Esophagus mucosa (tissue), 1 donor: ENCODE data around the gene CDH6. TPM values are rescaled to one million over a fixed set of nuclear protein-coding genes. Genes with fewer than 3 reads are reported as not detected.
A peak's percentile ranks its signal among the peaks of the same experiment; 100 is the strongest.
"Not testable (repeated sequence)": the region's sequence is repeated elsewhere in the genome, so short reads cannot be mapped to it uniquely, and the experiment has no call there.

Experiments used
- ATAC-seq: fragments of 200-7000 bp; cut with Tn5 transposase; one replicate; pipeline ENCODE4 v1.9.1; 2020
- total RNA-seq: library from RNA; stranded (reverse); gene quantifications from one replicate; pipeline ENCODE4 v1.2.4, GENCODE V29; 2023
- donor health status: DM: yes; HTN: yes; CAD: no.

The CDH6 gene
- total RNA-seq, 1 donor from 2014 or later: 0.60 TPM

- no peak for ATAC-seq
Measured at GRCh38 chr5:31334061-31334860, 140.8 kb downstream of the CDH6 start.

DNA sequence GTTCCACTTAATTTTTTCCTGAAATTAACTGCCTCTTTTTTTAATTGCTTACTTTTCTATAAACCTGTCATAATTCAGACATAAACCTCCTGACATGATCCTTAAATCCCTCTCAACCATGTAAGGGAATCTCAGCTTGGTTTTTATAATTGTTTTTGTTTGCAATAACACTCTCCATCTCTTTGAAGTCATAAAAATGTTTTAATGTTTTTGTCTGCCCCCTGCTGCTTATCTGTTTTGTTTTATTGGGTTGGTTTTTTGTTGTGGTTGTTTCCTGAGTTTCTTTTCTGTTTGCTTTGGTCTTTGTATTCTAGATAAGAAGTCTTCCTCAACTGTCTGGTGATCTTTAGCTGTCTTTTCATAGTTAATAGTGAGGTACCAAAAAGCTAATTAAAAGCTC lies 142.0 kb downstream of the CDH6 start:
- ATAC-seq: no peak

GRCh38 chr5:31343946-31344345 lies 150.5 kb downstream of the CDH6 start:
- ATAC-seq: no peak

DNA sequence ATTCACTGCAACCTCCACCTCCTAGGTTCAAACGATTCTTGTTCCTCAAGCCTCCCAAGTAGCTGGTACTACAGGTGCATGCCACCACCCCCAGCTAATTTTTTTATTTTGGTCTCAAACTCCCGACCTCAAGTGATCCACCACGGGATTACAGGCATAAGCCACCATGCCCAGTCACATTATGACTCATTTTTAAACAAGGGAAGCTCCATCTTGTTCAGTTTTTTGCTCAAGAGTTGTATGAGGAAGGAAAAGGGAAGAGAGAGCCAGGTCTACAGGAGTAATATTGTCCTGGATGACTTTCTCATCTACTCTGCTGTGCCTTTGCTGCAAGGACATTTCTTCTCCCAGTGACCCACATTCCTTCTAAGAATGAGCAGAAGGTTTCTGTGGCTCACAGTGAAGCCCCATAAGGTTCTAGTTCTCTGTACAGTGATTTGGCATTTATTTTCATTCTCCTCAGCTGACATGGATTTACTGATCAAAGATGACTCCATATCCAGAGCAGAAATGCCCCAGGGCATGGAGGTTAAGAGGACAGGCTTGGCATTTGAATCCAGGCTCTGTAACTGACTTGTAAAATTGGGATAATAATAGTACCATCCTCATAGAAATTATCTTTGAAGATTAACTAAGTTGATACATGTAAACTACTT lies 153.5 kb downstream of the CDH6 start:
- ATAC-seq: no peak

DNA sequence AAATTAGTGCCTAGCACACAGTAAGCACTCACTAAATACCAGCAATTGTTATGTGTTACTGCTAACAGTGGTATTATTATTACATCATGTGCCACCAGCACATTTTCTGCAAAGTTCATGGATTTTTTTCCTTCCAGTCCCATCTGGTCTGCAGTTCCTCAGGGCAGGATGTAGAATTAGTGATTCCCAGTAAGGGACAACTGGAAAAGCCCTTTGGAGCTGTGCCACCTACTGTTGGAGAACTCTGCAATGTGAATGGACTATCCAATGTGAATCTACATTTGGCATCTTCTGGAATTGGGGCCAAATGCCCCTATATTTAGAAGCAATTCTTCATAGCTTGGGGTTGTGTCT lies 154.0 kb downstream of the CDH6 start:
- ATAC-seq: no peak

- no peak for ATAC-seq
Measured at GRCh38 chr5:31350395-31350794, 156.9 kb downstream of the CDH6 start.

- no peak for ATAC-seq
Measured at GRCh38 chr5:31355337-31355736, 161.9 kb downstream of the CDH6 start.

DNA sequence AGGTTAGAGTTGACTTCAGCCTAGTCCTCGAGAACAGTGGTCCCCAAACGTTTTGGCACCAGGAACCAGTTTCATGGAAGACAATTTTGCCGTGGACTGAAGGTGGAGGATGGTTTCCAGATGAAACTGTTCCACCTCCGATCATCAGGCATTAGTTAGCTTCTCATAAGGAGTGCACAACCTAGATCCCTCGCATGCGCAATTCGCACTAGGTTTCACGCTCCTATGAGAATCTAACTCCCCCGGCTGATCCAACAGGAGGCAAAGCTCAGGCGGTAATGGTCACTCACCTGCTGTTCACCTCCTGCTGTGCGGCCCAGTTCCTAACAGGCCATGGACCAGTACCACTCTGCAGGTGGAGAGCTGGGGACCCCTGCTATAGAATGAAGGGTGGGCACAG lies 163.6 kb downstream of the CDH6 start:
- ATAC-seq: no peak

GRCh38 chr5:31359839-31360238 lies 166.4 kb downstream of the CDH6 start:
- ATAC-seq: no peak

DNA sequence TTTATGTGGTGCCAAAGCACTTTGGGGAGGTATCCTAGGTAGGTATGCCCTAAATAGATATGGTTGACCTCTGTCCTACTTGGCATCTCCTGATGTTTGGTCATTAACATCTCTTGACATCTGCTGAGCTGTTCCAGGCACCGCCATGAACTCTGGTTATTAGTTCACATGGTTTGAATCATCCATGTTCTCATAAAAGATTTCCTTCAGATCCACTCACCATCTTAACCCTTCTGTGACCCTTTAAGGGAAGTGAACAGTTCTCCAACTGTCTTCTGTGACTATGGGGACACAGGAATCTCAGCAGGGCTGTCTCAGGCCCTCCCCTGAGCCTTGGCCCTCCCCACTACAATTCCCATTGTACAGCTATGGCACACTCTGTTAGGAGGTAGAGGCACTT lies 167.7 kb downstream of the CDH6 start:
- peak; percentile 47 for ATAC-seq

DNA sequence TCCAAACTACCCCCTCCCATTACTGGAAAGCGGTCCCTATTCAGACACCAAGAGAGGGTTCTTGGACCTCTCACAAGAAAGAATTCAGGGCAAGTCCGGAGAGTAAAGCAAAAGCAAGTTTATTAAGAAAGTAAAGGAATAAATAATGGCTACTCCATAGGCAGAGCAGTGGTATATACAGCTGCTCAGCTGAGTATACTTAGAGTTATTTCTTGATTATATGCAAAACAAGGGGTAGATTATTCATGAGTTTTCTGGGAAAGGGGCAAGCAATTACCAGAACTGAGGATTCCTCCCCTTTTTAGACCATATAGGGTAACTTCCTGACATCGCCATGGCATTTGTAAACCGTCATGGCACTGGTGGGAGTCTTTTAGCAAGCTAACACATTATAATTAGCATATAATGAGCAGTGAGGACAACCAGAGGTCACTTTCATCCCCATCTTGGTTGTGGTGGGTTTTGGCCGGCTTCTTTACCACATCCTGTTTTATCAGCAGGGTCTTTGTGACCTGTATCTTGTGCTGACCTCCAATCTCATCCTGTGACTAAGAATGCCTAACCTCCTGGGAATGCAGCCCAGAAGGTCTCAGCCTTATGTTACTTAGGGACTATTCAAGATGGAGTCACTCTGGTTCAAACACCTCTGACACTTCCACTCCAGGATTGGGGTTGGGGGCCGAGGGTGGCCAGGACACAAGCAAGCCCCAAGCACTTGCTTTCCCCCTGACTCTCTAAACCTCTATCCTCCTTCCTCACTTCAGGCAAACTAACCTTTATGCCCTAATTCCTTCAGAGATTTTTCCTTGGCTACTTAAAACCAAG lies 168.4 kb downstream of the CDH6 start:
- not testable (repeated sequence) for ATAC-seq

DNA sequence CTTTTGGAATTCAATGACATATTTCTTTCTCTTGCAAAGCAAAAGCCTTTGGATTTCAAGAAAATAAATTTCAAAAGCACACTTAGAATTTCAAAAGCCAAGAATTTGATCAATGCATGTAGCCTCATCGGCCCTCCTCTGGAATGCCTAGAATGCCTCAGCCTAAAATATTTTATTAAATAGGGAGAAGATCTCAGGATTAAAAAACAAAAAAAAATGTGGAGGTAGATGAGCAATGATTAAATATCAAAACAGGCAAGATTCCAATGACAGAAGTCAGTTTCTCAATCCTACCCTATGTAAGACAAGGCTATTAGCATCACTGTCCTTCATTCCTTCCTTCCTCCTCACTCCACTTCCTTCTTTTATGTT lies 169.0 kb downstream of the CDH6 start:
- no peak for ATAC-seq

- no peak for ATAC-seq
Measured at GRCh38 chr5:31362931-31363568, 169.6 kb downstream of the CDH6 start.

DNA sequence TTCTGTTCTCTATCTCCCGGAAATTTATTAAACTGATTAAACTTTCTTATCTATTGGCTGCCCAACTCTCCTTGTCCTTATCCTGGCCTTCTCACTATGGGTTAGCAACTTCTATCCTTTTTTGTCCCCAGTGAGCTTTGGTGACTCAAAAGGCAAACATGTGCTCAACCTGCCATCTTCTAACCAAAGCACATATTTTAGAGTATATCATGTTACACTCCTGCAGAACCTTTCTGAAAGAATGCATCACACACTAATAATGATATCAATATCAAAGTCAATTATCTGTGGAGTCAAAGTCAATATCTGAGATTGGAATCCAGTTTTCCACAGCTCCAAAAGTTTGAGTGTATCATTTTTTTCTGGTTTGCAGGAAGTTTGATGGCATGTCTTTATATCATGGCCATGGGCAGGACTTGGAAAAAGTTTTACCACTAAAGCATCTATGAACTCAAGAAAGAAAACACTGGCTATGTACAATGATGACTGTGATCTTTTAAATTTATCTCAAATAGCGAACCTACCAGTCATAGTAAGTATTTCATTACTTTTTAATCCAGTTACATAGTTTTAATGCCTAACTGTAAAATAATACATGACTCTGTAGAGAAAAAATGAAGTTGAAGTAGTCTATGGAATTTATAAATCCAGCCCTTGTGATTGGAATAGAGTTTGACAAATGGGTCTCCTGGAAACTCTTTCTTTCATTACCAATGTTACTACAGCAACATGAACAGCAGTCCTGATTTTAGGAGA lies 171.6 kb downstream of the CDH6 start:
- no peak for ATAC-seq

GRCh38 chr5:31365776-31366175 lies 172.3 kb downstream of the CDH6 start:
- ATAC-seq: no peak

DNA sequence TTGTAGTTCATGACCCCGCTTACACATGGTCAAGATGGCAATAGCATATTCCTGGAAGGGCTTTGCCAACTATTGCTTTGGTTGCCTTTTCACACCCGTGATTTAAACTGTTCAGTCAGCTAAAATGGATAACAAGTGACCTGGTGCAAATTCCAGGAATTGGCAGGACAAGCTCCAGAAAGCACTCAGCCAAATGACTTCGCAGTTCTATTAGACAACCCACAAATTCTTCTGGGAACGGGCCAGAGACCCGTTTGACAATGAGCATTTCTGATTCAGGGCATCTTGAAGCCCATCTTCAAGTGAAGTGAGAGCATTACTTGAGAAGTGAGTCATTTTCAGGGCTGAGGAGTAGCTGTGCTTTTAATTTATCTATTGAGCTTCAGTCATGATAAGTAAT lies 173.5 kb downstream of the CDH6 start:
- no peak for ATAC-seq

- no peak for ATAC-seq
Measured at GRCh38 chr5:31372124-31372523, 178.6 kb downstream of the CDH6 start.

- no peak for ATAC-seq
Measured at GRCh38 chr5:31375999-31376720, 182.7 kb downstream of the CDH6 start.

DNA sequence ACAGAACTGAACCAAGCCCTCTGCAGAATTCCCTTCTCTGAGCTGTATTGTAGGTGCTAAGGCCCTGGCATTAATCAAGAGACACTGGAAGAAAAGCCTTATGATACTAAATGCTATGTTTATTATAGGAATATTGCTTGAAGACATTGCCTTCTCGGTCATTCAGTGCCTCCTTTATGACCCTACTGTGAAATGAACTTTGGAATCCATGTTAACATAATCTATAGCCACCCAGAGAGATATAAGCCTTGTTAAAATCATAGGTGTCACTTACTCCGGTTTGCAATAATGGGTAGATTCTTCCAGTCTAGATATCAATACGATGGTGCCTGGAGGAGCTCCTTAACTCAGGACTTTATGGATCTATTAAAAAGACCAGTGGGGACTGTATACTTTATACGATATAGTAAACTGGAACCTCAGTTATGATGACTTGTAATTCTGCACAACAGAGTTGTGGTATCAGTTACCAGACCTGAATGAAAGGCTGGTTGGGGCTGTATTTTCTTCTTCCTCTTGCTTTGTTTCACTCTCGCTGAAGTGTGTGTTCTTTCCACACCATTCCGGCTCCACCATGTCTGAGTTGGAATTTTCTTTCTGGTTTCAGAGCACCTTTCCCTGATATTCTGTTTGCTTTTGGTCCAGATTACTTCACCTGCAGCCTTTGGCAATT lies 183.9 kb downstream of the CDH6 start:
- no peak for ATAC-seq

DNA sequence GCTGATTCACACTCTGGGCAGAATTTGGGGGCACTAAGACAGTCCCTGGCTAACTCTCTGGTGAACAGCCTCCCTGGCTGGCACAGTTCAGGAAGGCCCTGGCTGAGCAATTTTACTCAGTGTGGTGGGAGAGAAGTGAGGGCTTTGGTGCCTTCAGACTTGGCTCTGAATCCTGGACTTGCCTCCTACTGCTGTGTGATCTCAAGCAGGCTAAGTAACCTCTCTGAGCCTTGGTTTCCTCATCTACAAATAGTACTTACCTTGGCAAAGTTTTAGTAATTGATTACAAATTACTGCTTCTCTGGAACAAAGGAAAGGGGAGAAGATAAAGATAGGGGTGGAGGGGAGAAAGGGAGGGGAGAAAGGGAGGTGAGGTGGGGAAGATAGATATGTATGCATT lies 184.7 kb downstream of the CDH6 start:
- no peak for ATAC-seq
